GM12878 (cell line): ENCODE measurements around the gene NXPH1. TPM values are rescaled to one million over a fixed set of nuclear protein-coding genes. Genes with fewer than 3 reads are reported as not detected.

Experiments
- ATAC-seq: fragments of 200-7000 bp; cut with Tn5 transposase; 3 replicates; pipeline ENCODE4 v1.9.1; 2020; ENCODE audit warnings: mild to moderate bottlenecking, moderate library complexity
- BruUV-seq: library from RNA; stranded (reverse); fragments of 400-500 nt; replicated peaks from 2 replicates; lab custom pipeline; 2021; lab: Mats Ljungman, UMichigan
- CTCF ChIA-PET: fragments of 300-600 bp; sonication (Branson Sonifier 250); formaldehyde crosslinking; extraction: SDS; loops from one replicate; lab custom pipeline; 2021; ENCODE audit warnings: inconsistent platforms; lab: Yijun Ruan, JAX
- POLR2A ChIA-PET: fragments of 350-600 bp; formaldehyde crosslinking; extraction: SDS; loops from one replicate; lab custom pipeline; 2021; ENCODE audit warnings: inconsistent platforms; lab: Charles Lee
- RAD21 ChIA-PET: fragments of 300-600 bp; sonication (Branson Sonifier 250); formaldehyde crosslinking; loops from one replicate; lab custom pipeline; 2023; ENCODE audit warnings: antibody characterized with exemption; ENCODE audit not compliant: unreplicated experiment; lab: Charles Lee
- SMC1A ChIA-PET: fragments of 300-600 bp; sonication (Branson Sonifier 250); formaldehyde crosslinking; loops from one replicate; lab custom pipeline; 2023; ENCODE audit not compliant: unreplicated experiment, uncharacterized antibody; lab: Charles Lee
- DNase-seq: peaks from one replicate; pipeline ENCODE4 v3.0.0-alpha.2; 2011; ENCODE audit warnings: low read depth, low spot score
- FAIRE-seq: peaks from 3 replicates; lab custom pipeline; 2011; peaks lifted over from hg19 to GRCh38; lab: Jason Lieb, UNC
- H2AFZ ChIP-seq: 2 replicates; pipeline ENCODE4 v1.6.0; 2011; ENCODE audit warnings: low read depth, low read length, control low read depth; ENCODE audit not compliant: control insufficient read depth
- H3K27ac ChIP-seq: 2 replicates; pipeline ENCODE4 v1.5.1; 2011; ENCODE audit warnings: control low read depth; ENCODE audit not compliant: control insufficient read depth, insufficient read depth
- H3K27me3 ChIP-seq, 2 experiments: replicated peaks in 1 of 2; 2 replicates each; pipeline versions ENCODE4 v1.6.0 to v1.6.1; 2011; ENCODE audit warnings: low read length in 1 of 2; ENCODE audit not compliant: control insufficient read depth in 2 of 2, insufficient read depth in 2 of 2
- H3K36me3 ChIP-seq, 2 experiments: 2 replicates each; pipeline ENCODE4 v1.5.1; 2011; ENCODE audit warnings: low read length in 1 of 2; ENCODE audit not compliant: control insufficient read depth in 2 of 2, insufficient read depth in 2 of 2
- H3K4me1 ChIP-seq: 2 replicates; pipeline ENCODE4 v1.6.1; 2011; ENCODE audit warnings: mild to moderate bottlenecking, low read length, moderate library complexity, mixed read lengths; ENCODE audit not compliant: control insufficient read depth, insufficient read depth
- H3K4me2 ChIP-seq: 2 replicates; pipeline ENCODE4 v1.6.0; 2011; ENCODE audit warnings: control low read depth; ENCODE audit not compliant: control insufficient read depth, insufficient read depth
- H3K4me3 ChIP-seq: fragments of 200-600 bp; sonication (generic); 2 replicates; pipeline ENCODE4 v1.5.1; 2016
- H3K79me2 ChIP-seq: 2 replicates; pipeline ENCODE4 v1.6.0; 2011; ENCODE audit warnings: low read length; ENCODE audit not compliant: control insufficient read depth, insufficient read depth
- H3K9ac ChIP-seq: 2 replicates; pipeline ENCODE4 v1.8.0; 2011; ENCODE audit warnings: low read length, control low read depth, mixed read lengths; ENCODE audit not compliant: control insufficient read depth, insufficient read depth
- H3K9me3 ChIP-seq: replicated peaks from 3 replicates; pipeline ENCODE4 v1.5.1; 2011; ENCODE audit warnings: mild to moderate bottlenecking, low read length; ENCODE audit not compliant: control insufficient read depth, insufficient read depth
- H4K20me1 ChIP-seq: 2 replicates; pipeline ENCODE4 v1.6.0; 2011; ENCODE audit not compliant: control insufficient read depth, insufficient read depth
- BHLHE40 ChIP-seq, 2 experiments: fragments of 450-650 bp in 1 of 2; IDR thresholded peaks; 2 replicates each; pipeline ENCODE4 v1.6.1; 2011 to 2017; ENCODE audit warnings: low read depth in 2 of 2, borderline replicate concordance in 1 of 2, improper control_type of control experiment in 1 of 2, low read length in 1 of 2, mild to moderate bottlenecking in 1 of 2
- GATAD2B ChIP-seq: fragments of 450-650 bp; conservative IDR thresholded peaks from 2 replicates; pipeline ENCODE4 v1.6.1; 2017; ENCODE audit warnings: low read depth, mild to moderate bottlenecking, moderate library complexity
- POLR2A ChIP-seq: IDR thresholded peaks from 2 replicates; pipeline ENCODE4 v1.6.1; 2011; ENCODE audit warnings: low read depth, mild to moderate bottlenecking, low read length
- RB1 ChIP-seq: fragments of 450-650 bp; formaldehyde crosslinking; IDR thresholded peaks from 2 replicates; pipeline ENCODE4 v1.6.1; 2017; ENCODE audit warnings: mild to moderate bottlenecking, borderline replicate concordance
- RBBP5 ChIP-seq: fragments of 200-600 bp; sonication (generic); conservative IDR thresholded peaks from 2 replicates; pipeline ENCODE4 v1.6.1; 2016
- RUNX3 ChIP-seq: IDR thresholded peaks from 2 replicates; pipeline ENCODE4 v1.6.1; 2012; ENCODE audit warnings: low read length, inconsistent platforms
- TAF1 ChIP-seq: IDR thresholded peaks from 2 replicates; pipeline ENCODE4 v1.6.1; 2011; ENCODE audit warnings: mild to moderate bottlenecking, low read depth, low read length, borderline replicate concordance
- TCF7 ChIP-seq: IDR thresholded peaks from 2 replicates; pipeline ENCODE4 v1.6.1; 2014; ENCODE audit warnings: antibody characterized with exemption, borderline replicate concordance
- WGBS: methylation state at CpG from one replicate; pipeline ENCODE4 v1.1.6; 2016; ENCODE audit warnings: low lambda C conversion rate; ENCODE audit not compliant: insufficient replicate concordance, insufficient coverage; ENCODE audit errors: missing lambda C conversion rate; 5-methylcytosine and 5-hydroxymethylcytosine counted together
- in situ Hi-C: fragments of 300-500 bp; cut with MboI; formaldehyde crosslinking; loops from 9 replicates; pipeline ENCODE4 v1.14.3; 2018; ENCODE audit warnings: mixed read lengths
- intact Hi-C: fragments of 100-400 bp; cut with micrococcal nuclease; formaldehyde crosslinking; loops from one replicate; pipeline ENCODE4 v1.14.2; 2022; ENCODE audit not compliant: unreplicated experiment
- polyA plus RNA-seq, 11 experiments: library from polyadenylated mRNA; depleted of rRNA in 4 of 11; unstranded in 6 of 11; stranded (reverse) in 5 of 11; fragments of >200 nt; fragmentation: Nextera tagmentation in 4 of 11; fragmentation: Illumina TruSeq in 1 of 11; extraction: Ambion mirVana in 4 of 11; extraction: Trizol in 1 of 11; gene quantifications; 1 replicate in 1 of 11; 2 replicates in 10 of 11; pipeline versions ENCODE4 v1.2.1 to v1.2.3, GENCODE V29; 2011 to 2016; ENCODE audit warnings: inconsistent platforms in 2 of 11, missing spikeins in 2 of 11, low read depth in 1 of 11
- total RNA-seq, 4 experiments: library from RNA; depleted of rRNA in 3 of 4; stranded (reverse); fragments of >200 nt in 3 of 4; fragmentation: Illumina TruSeq in 1 of 4; extraction: Trizol in 1 of 4; gene quantifications; 2 replicates each; pipeline versions ENCODE4 v1.2.1 to v1.2.3, GENCODE V29; 2013 to 2021
- TF ChIP-seq, protein P1 (sequence below): IDR thresholded peaks from 2 replicates; pipeline ENCODE4 v1.6.1; 2012; ENCODE audit warnings: mild to moderate bottlenecking, low read depth, low read length
- TF ChIP-seq, protein P2 (sequence below): fragments of 450-650 bp; IDR thresholded peaks from 2 replicates; pipeline ENCODE4 v1.6.1; 2017; ENCODE audit warnings: mild to moderate bottlenecking
- TF ChIP-seq, protein P3 (sequence below): fragments of 450-650 bp; IDR thresholded peaks from 2 replicates; pipeline ENCODE4 v1.6.1; 2016; ENCODE audit warnings: mild to moderate bottlenecking, moderate library complexity, borderline replicate concordance
- TF ChIP-seq, protein P4 (sequence below): fragments of 450-650 bp; conservative IDR thresholded peaks from 2 replicates; pipeline ENCODE4 v1.6.1; 2017; ENCODE audit warnings: mild to moderate bottlenecking, moderate library complexity

NXPH1 gene
- total and polyA plus RNA-seq, 10 of the 15 experiments (the other 5 are each of a cell fraction or from before 2014, with no cell fraction given), result 0.06 to 0.34 TPM; not detected in 8

DNA sequence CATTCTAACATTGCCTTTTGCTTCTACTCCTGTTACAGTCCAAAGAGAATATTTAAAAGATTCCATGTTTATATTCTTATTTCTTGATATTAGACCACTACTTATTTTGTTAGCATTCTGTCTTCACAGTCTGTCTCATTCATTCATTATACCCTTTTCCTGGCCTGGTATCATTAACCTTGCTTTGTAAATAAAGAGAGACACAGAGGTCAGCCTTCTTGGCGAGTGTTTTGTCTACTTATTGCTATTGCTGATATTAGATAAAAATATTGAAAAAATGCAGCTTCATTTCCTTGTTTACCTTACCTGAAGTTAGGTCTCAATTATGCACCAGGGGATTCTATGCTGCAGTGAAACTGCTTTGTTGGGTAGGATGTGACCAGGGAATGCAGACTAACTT is 179.2 kb downstream of the NXPH1 start (continued):
- TF ChIP-seq, protein P1, sequence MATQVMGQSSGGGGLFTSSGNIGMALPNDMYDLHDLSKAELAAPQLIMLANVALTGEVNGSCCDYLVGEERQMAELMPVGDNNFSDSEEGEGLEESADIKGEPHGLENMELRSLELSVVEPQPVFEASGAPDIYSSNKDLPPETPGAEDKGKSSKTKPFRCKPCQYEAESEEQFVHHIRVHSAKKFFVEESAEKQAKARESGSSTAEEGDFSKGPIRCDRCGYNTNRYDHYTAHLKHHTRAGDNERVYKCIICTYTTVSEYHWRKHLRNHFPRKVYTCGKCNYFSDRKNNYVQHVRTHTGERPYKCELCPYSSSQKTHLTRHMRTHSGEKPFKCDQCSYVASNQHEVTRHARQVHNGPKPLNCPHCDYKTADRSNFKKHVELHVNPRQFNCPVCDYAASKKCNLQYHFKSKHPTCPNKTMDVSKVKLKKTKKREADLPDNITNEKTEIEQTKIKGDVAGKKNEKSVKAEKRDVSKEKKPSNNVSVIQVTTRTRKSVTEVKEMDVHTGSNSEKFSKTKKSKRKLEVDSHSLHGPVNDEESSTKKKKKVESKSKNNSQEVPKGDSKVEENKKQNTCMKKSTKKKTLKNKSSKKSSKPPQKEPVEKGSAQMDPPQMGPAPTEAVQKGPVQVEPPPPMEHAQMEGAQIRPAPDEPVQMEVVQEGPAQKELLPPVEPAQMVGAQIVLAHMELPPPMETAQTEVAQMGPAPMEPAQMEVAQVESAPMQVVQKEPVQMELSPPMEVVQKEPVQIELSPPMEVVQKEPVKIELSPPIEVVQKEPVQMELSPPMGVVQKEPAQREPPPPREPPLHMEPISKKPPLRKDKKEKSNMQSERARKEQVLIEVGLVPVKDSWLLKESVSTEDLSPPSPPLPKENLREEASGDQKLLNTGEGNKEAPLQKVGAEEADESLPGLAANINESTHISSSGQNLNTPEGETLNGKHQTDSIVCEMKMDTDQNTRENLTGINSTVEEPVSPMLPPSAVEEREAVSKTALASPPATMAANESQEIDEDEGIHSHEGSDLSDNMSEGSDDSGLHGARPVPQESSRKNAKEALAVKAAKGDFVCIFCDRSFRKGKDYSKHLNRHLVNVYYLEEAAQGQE, result no peak

DNA sequence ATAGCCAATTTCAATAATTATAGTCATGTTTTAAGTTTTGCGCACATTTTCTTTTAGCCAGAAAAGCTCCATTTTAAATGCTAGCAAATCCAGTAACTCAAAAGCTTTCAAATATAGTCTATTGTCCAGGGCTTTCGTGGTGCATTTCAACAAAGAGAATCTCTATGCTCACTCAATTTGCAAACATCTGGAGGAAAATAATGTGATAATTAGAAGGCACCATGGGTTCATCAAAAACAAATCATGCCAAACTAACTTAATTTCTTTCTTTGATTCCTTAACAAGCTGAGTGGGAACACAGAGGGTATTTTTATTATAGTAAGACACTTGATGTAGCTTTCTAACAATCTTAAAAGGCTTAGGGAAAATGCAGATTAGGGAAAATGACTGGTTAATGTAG is 179.8 kb downstream of the NXPH1 start:
- no peak overlapping the region for H2AFZ ChIP-seq
- no peak overlapping the region for H3K4me2 ChIP-seq
- H3K9ac ChIP-seq, result no peak overlapping the region
- SMC1A ChIA-PET, result interaction anchor here (1.4 kb wide), 1 partner anchor 20 kb away, joined by 3 read pairs; no protein-coding TSS in a partner anchor
- no peak for ATAC-seq
- H3K79me2 ChIP-seq, result no peaks in the 10 kb centered on the region
- H3K9me3 ChIP-seq, result no peaks in the 10 kb centered on the region
- FAIRE-seq, result no peak
- no peak overlapping the region for H3K27ac ChIP-seq
- no peaks in the 10 kb centered on the region for H3K36me3 ChIP-seq
- H3K27me3 ChIP-seq, result no peaks in the 10 kb centered on the region
- intact Hi-C loops (no loop called here), in situ Hi-C loops (no loop called here)
- H3K4me3 ChIP-seq, result no peak overlapping the region
- RAD21 ChIA-PET, result no interaction called here
- CTCF ChIA-PET, result no interaction called here
- POLR2A ChIA-PET, result no interaction called here
- H4K20me1 ChIP-seq, result no peaks in the 10 kb centered on the region
- 48% methylated on average over 2 of the region's 2 CpGs for WGBS
- no TSS peak for BruUV-seq
- no peaks in the 10 kb centered on the region for H3K4me1 ChIP-seq
- DNase-seq, result no peak
- TF ChIP-seq TAF1, result no peak
- TF ChIP-seq, protein P2, sequence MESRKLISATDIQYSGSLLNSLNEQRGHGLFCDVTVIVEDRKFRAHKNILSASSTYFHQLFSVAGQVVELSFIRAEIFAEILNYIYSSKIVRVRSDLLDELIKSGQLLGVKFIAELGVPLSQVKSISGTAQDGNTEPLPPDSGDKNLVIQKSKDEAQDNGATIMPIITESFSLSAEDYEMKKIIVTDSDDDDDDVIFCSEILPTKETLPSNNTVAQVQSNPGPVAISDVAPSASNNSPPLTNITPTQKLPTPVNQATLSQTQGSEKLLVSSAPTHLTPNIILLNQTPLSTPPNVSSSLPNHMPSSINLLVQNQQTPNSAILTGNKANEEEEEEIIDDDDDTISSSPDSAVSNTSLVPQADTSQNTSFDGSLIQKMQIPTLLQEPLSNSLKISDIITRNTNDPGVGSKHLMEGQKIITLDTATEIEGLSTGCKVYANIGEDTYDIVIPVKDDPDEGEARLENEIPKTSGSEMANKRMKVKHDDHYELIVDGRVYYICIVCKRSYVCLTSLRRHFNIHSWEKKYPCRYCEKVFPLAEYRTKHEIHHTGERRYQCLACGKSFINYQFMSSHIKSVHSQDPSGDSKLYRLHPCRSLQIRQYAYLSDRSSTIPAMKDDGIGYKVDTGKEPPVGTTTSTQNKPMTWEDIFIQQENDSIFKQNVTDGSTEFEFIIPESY, result no peak
- no peak for TF ChIP-seq TCF7
- TF ChIP-seq, protein P3, sequence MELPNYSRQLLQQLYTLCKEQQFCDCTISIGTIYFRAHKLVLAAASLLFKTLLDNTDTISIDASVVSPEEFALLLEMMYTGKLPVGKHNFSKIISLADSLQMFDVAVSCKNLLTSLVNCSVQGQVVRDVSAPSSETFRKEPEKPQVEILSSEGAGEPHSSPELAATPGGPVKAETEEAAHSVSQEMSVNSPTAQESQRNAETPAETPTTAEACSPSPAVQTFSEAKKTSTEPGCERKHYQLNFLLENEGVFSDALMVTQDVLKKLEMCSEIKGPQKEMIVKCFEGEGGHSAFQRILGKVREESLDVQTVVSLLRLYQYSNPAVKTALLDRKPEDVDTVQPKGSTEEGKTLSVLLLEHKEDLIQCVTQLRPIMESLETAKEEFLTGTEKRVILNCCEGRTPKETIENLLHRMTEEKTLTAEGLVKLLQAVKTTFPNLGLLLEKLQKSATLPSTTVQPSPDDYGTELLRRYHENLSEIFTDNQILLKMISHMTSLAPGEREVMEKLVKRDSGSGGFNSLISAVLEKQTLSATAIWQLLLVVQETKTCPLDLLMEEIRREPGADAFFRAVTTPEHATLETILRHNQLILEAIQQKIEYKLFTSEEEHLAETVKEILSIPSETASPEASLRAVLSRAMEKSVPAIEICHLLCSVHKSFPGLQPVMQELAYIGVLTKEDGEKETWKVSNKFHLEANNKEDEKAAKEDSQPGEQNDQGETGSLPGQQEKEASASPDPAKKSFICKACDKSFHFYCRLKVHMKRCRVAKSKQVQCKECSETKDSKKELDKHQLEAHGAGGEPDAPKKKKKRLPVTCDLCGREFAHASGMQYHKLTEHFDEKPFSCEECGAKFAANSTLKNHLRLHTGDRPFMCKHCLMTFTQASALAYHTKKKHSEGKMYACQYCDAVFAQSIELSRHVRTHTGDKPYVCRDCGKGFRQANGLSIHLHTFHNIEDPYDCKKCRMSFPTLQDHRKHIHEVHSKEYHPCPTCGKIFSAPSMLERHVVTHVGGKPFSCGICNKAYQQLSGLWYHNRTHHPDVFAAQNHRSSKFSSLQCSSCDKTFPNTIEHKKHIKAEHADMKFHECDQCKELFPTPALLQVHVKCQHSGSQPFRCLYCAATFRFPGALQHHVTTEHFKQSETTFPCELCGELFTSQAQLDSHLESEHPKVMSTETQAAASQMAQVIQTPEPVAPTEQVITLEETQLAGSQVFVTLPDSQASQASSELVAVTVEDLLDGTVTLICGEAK, result no peak
- TF ChIP-seq RB1, result no peak
- TF ChIP-seq GATAD2B, result no peak
- TF ChIP-seq RBBP5, result no peak
- no peak for TF ChIP-seq BHLHE40 (IDR thresholded peaks at IDR 0.05; ENCODE audit: borderline replicate concordance in 1 of 2, low read depth in 2 of 2, low read length in 1 of 2)
- TF ChIP-seq, protein P4, sequence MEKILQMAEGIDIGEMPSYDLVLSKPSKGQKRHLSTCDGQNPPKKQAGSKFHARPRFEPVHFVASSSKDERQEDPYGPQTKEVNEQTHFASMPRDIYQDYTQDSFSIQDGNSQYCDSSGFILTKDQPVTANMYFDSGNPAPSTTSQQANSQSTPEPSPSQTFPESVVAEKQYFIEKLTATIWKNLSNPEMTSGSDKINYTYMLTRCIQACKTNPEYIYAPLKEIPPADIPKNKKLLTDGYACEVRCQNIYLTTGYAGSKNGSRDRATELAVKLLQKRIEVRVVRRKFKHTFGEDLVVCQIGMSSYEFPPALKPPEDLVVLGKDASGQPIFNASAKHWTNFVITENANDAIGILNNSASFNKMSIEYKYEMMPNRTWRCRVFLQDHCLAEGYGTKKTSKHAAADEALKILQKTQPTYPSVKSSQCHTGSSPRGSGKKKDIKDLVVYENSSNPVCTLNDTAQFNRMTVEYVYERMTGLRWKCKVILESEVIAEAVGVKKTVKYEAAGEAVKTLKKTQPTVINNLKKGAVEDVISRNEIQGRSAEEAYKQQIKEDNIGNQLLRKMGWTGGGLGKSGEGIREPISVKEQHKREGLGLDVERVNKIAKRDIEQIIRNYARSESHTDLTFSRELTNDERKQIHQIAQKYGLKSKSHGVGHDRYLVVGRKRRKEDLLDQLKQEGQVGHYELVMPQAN, result no peak
- TF ChIP-seq RUNX3, result no peak
- TF ChIP-seq POLR2A, result no peak
